SH-SY5Y (cell line): ENCODE measurements around the gene PNPLA7.

Experiments used
- GATA2 ChIP-seq: IDR thresholded peaks from 2 replicates; pipeline ENCODE4 v1.6.1; 2011; ENCODE audit warnings: mild to moderate bottlenecking, low read depth, low read length
- GATA3 ChIP-seq: IDR thresholded peaks from 2 replicates; pipeline ENCODE4 v1.6.1; 2011; ENCODE audit warnings: low read depth, mild to moderate bottlenecking, low read length, moderate library complexity

DNA sequence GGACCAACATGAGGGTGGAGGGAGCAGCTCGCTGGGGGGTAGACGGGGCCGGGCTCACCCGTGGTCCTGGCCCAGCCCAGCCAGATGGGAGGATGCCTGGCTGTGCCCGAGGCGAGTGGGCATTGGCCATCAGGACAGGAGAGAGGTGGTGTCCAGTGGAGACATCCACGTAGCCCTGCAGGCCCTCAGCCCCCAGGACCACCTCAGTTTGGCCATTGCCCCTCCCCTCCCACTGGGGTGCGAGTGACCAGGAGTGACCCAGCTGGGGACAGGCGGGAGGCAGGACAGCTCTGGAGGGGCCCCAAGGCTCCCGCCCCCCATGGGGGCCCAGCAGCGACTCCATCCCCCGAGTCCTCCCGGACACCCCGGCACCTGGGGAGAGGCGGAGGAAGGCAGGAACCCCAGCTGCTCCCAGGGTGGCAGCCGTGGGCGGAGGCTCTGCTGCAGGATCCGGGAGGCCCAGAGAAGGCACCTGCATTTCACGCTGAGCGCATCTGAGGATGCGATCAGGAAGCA is 118.7 kb downstream of the PNPLA7 start:
- TF ChIP-seq GATA2, result no peak
- TF ChIP-seq GATA3, result no peak
